GM19043 (cell line): ENCODE data around the gene VWC2.

ENCODE experiments used
- ATAC-seq: cut with Tn5 transposase; IDR thresholded peaks from one replicate; pipeline ENCODE4 v1.9.1; 2021; ENCODE audit warnings: low read depth; ENCODE audit not compliant: unreplicated experiment

Gene VWC2

DNA sequence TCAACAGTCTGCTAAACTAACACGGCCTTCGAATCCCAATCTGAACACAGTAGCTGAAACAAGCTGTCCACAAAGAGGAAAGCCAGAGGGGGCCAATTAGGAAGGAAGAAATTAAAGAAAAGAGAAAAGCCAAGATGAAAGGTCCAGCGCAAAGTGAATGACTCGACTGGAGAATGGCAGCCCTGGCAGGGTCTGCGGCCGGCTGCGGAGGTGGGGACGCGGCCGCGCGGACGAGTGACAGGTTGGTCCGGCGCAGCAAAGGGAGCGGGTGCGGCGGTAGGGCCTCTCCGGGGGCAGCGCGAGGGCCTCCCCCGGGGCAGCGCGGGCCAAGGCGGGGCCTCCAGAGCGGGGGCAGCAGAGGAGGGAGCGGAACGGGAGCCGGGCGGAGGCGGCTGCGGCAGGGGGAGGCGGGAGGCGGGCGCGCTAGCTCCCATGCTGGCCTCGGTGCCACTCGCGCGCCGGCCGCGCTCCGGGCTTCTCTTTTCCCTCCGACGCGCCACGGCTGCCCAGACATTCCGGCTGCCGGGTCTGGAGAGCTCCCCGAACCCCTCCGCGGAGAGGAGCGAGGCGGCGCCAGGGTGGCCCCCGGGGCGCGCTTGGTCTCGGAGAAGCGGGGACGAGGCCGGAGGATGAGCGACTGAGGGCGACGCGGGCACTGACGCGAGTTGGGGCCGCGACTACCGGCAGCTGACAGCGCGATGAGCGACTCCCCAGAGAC, at the start of gene VWC2:
Gene VWC2 (plus strand): TSS at position 421 of the 718 bp plus-strand sequence. CDS start 1,798 bp downstream, outside the sequence.
- ATAC-seq = no peak

DNA sequence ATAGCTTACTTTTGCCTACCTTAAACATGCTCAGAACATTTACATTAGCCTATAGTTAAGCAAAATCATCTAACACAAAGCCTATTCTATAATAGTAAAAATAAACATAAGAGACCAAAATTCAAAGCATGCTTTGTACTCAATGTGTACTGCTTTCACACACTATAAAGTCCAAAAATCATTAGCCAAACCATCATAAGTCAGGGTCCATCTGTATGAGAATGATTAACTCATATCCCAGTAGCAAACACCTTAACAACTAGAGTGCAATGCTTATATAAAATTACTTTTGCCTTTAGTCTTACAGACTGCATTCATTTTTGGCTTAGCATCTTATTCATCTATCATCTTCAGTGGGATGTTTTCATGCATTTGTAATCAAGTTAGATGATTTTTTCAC, 49.4 kb upstream of the VWC2 start:
- no peak for ATAC-seq

DNA sequence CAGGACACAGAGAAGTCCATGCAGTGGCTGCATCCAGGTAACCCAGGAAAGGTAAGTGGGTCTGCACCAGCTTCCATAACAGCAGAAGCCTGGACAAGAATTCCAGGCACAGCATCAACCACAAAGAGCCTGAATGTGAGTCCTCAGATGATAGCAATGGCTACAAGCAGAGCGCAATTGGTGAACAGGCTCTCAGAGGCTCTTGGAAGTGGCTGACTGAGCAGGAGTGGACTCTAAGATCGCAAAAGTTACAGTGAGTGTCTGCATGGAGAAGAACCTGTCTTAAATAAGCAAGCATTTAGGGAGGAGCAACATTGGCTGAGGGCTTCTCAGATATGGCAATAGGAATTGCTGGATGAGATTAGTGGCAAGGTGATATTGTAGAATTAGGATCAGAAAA, 41.6 kb upstream of the VWC2 start:
- ATAC-seq = no peak

DNA sequence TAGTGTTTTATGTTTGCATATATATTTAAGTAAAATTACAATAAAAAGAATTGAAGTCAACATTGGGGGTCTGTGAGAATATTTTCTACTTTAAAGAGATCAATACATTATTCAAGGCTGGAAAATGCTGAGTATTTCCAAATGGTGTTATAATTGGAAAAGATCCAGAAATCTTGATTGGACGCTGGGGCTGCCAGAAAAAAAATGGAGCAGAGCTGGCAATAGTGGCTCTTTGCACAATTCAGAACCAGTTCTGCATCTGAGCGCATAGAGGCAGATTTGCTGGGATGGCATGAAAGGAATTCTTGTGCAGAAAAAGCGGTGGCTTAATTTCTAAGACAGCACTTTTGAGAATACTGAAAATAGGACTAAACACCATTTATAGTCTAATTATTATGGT, 10.8 kb upstream of the VWC2 start:
- no peak for ATAC-seq

DNA sequence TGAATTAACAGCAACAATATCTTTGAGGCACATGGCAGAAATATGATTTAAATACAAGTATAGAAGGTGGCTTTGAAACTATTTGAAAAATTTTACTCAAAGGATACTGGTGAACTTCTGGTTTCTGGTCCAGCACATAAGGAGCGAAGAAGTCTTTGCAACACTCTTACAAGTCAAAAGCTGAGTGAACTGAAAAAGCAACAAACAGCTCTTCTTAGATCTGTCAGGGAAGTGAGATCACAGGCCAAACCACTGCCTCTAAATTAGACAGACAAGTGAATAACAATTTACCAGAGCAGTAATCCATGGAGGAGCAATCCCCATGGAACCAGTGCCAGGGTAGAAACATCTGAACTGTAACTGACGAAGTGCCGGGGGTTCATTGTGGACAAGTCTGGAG, 9.6 kb upstream of the VWC2 start:
- no peak for ATAC-seq

DNA sequence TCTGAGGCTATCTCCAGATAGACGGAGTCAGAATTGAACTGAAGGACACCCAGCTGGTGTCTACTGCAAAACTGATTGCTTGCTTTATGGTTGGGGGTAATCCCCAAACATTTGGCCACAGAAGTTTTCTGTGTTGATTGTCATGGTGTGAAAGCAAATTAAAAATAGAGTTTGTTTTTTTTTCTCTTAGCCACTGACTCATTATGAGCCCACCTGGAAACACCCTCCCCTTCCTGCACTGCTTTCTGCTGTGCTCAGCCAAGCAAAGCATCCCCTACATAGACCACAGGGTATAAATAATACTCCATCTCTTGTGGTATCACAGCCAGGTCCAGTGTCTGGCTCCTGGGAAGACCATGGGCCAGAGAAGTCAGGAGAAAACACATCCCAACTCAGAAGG, 6.5 kb upstream of the VWC2 start:
- ATAC-seq = peak; percentile 83

DNA sequence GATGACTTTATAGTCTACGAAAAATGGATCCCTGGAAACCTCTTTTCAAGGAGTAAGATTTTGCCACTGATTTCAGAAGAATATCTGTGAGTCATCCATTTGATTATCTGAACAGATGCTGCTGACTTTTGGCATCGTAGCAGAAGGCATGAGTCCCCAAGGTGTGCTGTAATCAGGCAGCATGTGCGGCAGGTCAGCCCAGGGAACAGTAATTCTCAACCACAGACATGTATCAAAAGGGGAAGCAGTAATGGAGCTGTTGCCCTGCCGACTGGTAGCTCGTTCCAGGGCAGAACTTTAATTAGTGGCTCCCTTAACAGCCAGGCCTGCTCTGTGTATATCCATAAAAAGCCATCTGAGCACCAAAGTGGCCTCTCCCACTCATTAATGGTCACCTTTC, 5.7 kb upstream of the VWC2 start:
- no peak for ATAC-seq

DNA sequence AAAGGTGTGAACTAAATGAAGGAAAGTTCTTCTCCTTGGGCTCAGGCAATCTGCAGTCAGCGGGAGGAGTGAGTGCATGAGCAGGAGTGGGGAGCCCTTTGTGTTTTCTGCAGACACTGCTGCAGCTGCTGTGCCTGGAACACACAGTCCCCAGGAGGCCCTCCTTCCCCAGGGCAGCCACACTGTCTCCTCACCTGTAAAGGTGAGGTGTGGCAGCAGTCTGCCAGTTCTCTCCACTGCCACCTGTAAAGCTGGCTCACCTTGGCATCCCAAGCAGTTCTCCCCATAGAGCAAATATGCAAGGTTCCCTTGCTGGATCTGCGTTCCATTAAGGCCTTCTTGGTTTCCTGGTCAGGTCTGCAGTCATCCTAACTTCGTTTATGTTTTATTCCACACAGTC, 5.2 kb upstream of the VWC2 start:
- ATAC-seq = no peak

DNA sequence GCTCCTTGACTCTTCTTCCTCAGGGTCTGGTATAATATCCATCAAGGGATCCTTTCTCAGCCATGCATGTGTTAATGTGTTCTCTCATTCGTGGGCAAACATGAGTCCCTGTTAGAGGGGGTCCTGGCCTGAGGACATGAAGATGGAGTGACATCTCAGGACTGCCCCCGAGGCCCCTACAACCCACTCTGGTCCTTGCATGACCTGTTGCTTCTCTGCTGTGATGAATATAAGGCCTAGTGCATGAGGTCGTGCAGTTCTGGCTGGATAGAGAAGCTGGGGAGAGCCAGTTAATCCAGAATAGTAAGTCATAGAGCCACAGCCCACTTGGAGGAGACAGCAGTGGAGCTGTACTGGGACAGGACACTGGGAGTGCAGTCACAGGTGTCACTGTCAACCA, 4.6 kb upstream of the VWC2 start:
- no peak for ATAC-seq

DNA sequence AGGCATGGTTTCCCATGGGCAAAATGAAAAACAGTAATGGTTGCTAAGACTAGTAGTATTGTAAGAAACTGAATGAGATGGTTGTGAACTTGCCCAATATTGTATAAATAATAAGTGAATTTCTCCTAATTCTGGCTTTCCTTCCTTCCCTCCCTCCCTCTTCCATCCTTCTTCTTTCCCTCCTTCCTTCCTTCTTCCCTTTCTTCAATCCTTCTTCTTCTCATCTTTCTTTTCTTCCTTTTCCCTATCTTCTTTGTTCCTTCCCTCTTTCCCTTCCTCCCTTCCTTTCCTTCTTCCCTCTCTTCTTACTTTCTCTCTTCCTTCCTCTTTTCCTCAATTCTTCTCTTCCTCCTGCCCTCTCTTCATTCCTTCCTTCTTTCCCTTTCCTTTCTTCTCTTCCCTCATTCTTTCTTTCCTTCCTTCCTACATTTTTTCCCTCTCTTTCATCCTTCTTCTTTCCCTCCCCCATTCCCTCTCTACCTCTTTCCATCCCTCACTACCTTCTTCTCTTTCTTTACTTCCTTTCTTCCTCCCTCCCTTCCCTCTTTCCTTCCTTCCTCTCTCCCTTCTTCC, 4.1 kb upstream of the VWC2 start:
- no peak for ATAC-seq

DNA sequence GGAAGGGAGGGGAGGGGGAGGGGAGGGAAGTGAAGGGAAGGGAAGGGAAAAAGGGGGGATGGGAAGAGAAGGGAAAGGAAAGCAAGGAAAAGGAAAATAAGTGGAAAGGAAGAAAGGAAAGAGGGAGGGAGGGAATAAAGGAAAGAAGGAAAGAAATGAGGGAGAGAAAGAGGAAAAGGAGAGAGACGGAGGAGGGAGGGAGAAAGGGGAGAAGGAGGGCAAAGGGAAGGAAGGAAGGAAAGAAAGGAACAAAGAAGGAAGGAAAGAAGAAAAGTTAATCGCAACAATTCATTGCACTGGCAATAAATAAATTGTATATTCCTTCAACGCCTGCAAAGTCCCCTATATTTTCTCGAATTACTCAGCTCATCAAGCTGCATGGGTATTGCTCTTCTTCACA, 2.6 kb upstream of the VWC2 start:
- ATAC-seq = no peak

DNA sequence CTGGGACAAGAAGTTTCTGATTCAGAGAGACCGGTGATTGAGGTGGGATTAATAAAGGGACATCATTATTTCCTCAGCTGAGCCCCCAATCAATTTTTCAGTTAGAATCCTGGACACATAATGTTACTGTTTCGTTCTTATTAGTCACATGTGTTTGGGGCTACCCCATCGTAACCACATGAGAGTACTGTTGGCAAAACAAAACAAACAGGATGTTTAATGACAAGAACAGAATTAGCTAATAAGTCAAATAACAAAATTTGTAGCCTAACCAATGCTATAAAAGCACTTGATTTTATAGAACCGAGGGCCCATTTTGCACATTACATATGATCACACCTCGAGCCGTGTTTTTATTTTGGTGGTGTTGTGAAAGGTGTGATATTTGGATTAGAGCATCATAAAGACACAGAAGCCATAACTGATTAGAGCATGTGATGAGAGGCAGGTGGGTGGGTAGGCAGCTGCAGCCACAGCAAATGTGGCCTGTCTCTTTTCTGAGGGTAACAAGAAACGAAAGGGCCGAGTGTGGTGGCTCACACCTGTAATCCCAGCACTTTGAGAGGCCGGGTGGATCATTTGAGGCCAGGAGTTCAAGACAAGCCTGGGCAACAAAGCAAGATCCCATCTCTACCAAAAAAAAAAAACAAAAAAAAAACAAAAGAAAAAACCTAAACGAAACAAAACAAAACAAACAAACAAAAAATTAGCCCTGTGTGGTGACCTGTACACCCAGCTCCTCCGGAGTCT, 1.8 kb upstream of the VWC2 start:
- ATAC-seq = no peak

DNA sequence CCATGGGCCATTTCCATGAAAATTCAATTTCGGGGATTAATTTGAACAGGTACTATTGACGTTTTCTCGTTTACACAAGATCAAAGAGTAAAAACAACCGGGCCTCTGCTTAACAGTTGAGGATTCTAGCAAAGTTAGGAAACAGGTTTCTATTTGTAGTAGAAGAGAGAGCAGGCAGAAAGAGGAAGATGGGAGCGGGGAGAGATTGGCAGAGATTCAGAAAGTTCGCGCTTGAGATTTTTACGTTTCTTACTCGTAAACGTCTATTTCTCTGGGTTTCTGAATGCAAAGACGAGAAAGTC, 571 bp upstream of the VWC2 start:
- no peak for ATAC-seq

DNA sequence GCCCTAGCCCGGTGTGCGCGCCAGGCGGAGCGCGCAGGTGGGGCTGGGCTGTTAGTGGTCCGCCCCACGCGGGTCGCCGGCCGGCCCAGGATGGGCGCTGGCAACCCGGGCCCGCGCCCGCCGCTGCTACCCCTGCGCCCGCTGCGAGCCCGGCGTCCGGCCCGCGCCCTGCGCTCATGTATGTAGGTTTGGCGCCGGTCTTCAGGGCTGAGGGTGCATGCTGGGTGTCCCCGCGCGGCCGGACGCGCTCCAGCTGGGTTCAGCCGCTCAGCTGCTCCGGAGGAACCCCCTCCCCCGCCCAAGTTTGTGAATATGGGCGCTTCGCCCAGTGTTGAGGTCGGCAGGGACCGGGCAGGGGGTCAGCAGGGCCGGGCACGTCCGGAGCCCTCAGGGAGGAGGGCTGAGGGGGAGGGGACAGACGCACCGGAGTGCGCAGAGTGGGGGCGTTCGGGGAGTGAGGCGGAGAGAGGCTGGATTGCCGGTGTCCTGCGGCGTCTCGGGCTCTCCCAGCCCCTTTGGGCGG, 559 bp downstream of the VWC2 start:
- ATAC-seq = no peak

DNA sequence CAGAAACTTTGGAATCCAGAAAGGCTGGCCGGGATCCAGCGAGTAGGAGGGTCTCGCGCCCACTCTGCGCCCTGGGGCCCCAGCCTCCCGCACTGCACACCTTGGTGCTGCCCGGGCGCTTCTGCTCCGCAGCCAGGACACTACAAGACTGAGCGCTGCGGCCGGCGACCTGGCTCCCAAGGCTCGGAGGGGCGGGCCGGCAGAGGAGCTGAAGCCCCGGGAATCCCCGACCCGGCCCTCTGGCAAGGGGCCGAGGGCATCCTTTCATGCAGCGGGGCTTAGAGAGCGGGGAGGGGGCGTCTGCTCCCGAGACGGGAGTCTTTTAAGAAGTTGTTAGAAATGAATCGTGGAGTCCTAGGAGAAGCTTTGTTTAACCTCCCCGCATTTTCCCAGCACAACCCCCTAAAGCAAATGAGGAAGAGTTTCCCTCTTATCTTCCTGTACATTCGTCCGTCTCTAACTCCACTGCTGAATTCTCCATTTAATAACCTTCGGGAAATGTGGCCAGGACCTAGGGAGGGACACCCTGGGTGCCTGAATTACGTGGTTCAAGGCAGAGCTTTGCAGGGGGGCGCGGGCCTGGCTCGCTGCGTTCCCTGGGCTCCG, 1.1 kb downstream of the VWC2 start:
- no peak for ATAC-seq

DNA sequence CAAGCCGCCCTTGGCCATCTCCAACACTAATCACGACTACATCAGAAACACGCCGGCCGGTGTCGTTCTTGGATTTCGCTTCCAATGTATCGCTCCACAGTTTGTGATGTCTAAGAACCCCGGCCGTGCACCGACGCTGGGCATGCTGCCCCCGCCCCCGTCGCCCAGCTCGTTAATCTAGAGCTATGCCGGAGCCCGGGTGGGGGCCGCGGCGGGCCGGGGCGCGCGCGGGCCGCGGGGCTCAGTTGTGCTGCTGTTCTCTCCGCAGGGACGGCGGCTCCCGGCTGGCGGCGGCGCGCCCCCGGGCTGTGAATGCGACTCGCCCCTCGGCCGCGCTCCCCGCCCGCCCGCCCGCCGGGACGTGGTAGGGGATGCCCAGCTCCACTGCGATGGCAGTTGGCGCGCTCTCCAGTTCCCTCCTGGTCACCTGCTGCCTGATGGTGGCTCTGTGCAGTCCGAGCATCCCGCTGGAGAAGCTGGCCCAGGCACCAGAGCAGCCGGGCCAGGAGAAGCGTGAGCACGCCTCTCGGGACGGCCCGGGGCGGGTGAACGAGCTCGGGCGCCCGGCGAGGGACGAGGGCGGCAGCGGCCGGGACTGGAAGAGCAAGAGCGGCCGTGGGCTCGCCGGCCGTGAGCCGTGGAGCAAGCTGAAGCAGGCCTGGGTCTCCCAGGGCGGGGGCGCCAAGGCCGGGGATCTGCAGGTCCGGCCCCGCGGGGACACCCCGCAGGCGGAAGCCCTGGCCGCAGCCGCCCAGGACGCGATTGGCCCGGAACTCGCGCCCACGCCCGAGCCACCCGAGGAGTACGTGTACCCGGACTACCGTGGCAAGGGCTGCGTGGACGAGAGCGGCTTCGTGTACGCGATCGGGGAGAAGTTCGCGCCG, 1.9 kb downstream of the VWC2 start:
- no peak for ATAC-seq

DNA sequence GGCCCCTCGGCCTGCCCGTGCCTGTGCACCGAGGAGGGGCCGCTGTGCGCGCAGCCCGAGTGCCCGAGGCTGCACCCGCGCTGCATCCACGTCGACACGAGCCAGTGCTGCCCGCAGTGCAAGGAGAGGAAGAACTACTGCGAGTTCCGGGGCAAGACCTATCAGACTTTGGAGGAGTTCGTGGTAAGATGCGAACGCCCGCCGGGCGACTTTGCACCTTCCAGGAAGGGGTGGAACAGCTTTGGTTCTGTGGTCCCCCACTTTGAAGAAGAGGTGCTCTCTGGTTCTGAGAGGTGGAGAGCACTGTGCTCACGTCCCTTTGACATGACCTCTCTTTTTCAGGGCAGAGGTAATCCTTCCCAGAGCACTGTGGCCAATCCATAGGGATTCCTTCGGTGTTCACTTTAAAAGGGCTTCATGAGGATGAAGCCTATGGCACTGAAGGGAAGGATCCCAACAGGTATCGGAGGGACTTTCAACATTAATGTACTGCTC, 2.6 kb downstream of the VWC2 start:
- ATAC-seq = no peak

DNA sequence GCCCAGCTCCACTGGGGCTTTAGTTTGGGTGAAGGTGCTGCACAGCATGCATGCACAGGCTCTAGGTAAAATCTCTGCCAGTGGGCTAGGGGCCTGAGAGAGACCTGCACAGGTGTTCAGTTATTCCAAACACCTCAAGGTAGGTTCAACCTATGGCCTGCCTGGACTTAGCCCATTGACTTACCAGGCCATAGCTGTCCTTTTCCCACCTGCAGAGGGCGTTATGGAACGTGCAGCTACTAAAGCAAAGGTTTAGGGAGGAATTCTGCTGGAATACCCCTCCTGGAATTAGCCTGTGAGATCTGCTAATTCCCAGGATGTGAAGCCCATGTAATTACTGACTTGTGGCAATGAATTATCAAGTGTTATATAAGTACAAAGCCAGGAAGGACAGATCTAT, 3.6 kb downstream of the VWC2 start:
- no peak for ATAC-seq

DNA sequence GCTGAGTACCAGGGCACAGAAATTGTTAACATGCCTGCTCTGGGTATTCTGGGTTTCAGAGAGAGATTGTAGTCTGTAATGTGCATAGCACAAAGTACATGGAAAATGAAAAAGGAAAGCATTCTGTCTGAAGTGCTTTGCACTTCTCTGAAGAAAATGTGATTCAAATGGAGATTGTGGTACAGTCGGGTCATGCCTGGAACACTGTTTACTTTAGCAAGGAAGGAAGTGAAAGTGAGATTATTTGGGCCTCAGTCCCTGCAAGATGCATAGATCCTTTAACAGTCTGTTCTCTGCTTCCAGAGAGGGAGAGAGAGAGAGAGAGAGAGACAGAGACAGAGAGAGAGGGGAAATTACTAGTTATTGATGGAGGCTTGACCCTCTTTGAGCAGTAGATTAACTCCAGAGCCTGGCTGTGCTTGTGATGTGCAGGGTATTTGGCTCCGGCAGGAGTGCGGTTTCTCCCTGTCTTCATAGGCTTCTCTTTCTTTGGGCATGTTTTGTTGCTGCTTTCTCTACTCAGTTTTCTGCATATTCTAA, 5.4 kb downstream of the VWC2 start:
- ATAC-seq = no peak

DNA sequence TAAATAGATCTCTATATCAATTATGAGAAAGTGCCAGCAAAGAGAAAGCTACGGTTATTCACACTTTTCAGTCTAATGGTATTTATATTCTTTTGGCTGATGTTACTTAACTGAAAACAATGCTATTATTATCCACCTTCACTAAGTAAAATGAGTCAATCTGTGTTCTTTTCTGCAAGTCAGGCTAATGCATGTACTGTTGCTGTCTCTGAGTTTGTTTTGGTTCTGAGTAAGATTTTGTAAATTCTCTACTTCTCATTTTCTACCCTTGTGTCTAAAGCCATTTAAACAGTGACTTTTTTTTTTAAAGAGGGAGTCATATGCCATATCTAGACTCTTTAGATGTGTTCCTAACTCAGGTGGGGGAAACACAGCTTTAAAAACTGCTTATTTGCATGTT, 7.5 kb downstream of the VWC2 start:
- ATAC-seq = no peak
